Measurements from ENCODE around the gene CCDC33.

Gene CCDC33

DNA sequence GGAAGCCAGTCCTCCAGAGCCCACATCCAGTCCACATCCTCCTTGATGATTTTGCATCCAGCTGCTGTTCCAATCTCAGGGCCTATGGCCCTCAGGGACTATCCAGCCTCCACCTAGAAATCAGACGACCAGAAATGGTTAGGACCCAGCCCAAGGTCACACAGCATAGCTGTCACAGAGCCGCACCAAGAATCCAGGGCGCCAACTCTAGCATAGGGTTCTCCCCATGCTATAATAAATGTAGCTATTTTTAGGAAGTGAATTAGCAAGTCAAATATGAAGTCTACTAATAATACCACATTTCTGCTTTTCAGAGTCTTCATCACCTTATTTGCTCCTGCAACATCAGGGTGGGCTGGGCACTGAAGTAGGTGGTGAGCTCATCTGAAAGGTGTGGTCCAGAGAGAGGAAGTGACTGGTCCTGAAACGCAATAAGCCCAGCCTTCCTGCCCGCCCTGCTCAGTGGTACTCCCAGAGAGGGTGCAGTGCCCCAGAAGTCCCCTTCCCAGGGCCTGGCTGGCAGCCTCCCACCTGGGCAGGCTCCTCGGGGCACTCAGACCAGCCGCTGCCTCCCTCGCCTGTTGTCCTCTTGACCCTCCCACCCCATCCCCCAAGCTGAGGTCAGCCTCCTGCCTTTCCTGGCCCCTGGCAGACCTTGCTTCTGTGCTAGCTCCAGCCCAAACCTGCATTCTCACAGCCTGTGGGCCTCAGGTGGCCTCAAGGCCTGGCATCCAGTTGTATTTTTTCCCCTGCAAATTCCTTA is 148.9 kb downstream of the CCDC33 start:
- no peak for DNase-seq

DNA sequence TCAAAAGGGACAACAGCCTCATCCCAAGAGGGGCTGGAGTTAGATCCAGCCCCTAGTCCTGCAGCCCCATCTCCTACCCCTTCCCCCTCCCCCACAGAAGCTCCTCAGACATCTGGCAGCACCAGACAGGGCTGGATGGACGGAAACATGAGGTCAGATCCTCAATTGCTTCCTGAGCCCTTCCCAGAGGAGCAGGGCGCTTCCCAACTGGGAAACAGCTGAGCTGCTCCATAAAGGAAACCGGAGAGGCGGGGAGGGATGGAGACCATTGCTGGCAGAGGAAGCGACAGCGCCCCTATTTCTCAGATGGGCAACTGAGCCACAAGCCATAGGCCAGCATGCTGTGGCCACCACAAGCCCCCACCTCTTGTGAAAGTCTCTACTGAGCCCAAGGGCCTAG is 149.6 kb downstream of the CCDC33 start:
- no peak for DNase-seq
